Calu3 (cell line): ENCODE results near the gene ZNF202. TPM values are rescaled to one million over a fixed set of nuclear protein-coding genes. Genes with fewer than 3 reads are reported as not detected.

ENCODE experiments used
- BruUV-seq: library from RNA; stranded (reverse); fragments of 400-500 nt; replicated peaks from 2 replicates; lab custom pipeline; 2021; lab: Mats Ljungman, UMichigan
- CTCF ChIA-PET: fragments of 300-600 bp; sonication (Branson Sonifier 250); formaldehyde crosslinking; loops from one replicate; lab custom pipeline; 2022; ENCODE audit warnings: antibody characterized with exemption; lab: Charles Lee
- DNase-seq: peaks from one replicate; pipeline ENCODE4 v3.0.0; 2022
- H3K27ac Mint-ChIP-seq: one replicate; pipeline ENCODE4 v1.8.0; 2022; ENCODE audit warnings: mixed read lengths; ENCODE audit not compliant: unreplicated experiment
- H3K27me3 Mint-ChIP-seq: one replicate; pipeline ENCODE4 v1.8.0; 2022; ENCODE audit warnings: mixed read lengths; ENCODE audit not compliant: unreplicated experiment
- H3K36me3 Mint-ChIP-seq: one replicate; pipeline ENCODE4 v1.8.0; 2022; ENCODE audit warnings: mild to moderate bottlenecking, moderate library complexity, mixed read lengths; ENCODE audit not compliant: insufficient read depth, unreplicated experiment
- H3K4me1 Mint-ChIP-seq: one replicate; pipeline ENCODE4 v1.8.0; 2022; ENCODE audit warnings: mild to moderate bottlenecking, low read depth, mixed read lengths; ENCODE audit not compliant: unreplicated experiment
- H3K4me3 Mint-ChIP-seq: one replicate; pipeline ENCODE4 v1.8.0; 2022; ENCODE audit warnings: mild to moderate bottlenecking, low read depth, moderate library complexity, mixed read lengths; ENCODE audit not compliant: unreplicated experiment
- H3K9me3 Mint-ChIP-seq: one replicate; pipeline ENCODE4 v1.8.0; 2022; ENCODE audit warnings: low read depth, mixed read lengths; ENCODE audit not compliant: unreplicated experiment
- CTCF ChIP-seq: fragments of 200-600 bp; IDR thresholded peaks from one replicate; pipeline ENCODE4 v1.8.0; 2022; ENCODE audit warnings: antibody characterized with exemption; ENCODE audit not compliant: unreplicated experiment
- intact Hi-C: fragments of 100-400 bp; cut with micrococcal nuclease; formaldehyde crosslinking; loops from one replicate; pipeline ENCODE4 v1.10.0; 2022; ENCODE audit not compliant: unreplicated experiment
- total RNA-seq: library from RNA; stranded (reverse); gene quantifications from 2 replicates; pipeline ENCODE4 v1.2.3, GENCODE V29; 2022

The ZNF202 gene
- total RNA-seq, 1 experiment from 2014 or later: 10.3 TPM

GRCh38 chr11:123702696-123703095 is 38.8 kb downstream of the ZNF202 start:
- Mint-ChIP-seq H3K27ac (no peak overlapping the region), H3K4me1 (no peaks in the 10 kb centered on the region), H3K9me3 (no peaks in the 10 kb centered on the region), H3K4me3 (no peak overlapping the region), H3K27me3 (peaks cover 38% of the 10 kb centered on the region), H3K36me3 (no peaks in the 10 kb centered on the region)
- intact Hi-C loops: no loop called here
- CTCF ChIA-PET: no interaction called here
- TF ChIP-seq CTCF: no peak
- no TSS peak for BruUV-seq
- DNase-seq: no peak

GRCh38 chr11:123702139-123702538 is 39.3 kb downstream of the ZNF202 start:
- Mint-ChIP-seq H3K9me3 (no peaks in the 10 kb centered on the region), H3K27me3 (peaks cover 38% of the 10 kb centered on the region), H3K36me3 (no peaks in the 10 kb centered on the region), H3K4me1 (no peaks in the 10 kb centered on the region), H3K27ac (no peak overlapping the region), H3K4me3 (no peak overlapping the region)
- TF ChIP-seq CTCF: no peak
- intact Hi-C loops: no loop called here
- no TSS peak for BruUV-seq
- no peak for DNase-seq
- CTCF ChIA-PET: no interaction called here

GRCh38 chr11:123700772-123701171 is 40.7 kb downstream of the ZNF202 start:
- DNase-seq: no peak
- Mint-ChIP-seq H3K9me3 (no peaks in the 10 kb centered on the region), H3K27ac (no peak overlapping the region), H3K36me3 (no peaks in the 10 kb centered on the region), H3K4me1 (no peaks in the 10 kb centered on the region), H3K27me3 (peaks cover 38% of the 10 kb centered on the region), H3K4me3 (no peak overlapping the region)
- BruUV-seq: no TSS peak
- no peak for TF ChIP-seq CTCF
- intact Hi-C loops: no loop called here
- CTCF ChIA-PET: no interaction called here

GRCh38 chr11:123698546-123699127 is 42.8 kb downstream of the ZNF202 start:
- Mint-ChIP-seq H3K27me3 (peaks cover 32% of the 10 kb centered on the region), H3K27ac (no peak overlapping the region), H3K9me3 (no peaks in the 10 kb centered on the region), H3K4me3 (no peak overlapping the region), H3K36me3 (no peaks in the 10 kb centered on the region), H3K4me1 (no peaks in the 10 kb centered on the region)
- intact Hi-C loops: no loop called here
- CTCF ChIA-PET: interaction anchor here (0.5 kb wide), 1 partner anchor 118 kb away, joined by 3 read pairs; no protein-coding TSS in a partner anchor
- no peak for TF ChIP-seq CTCF
- no TSS peak for BruUV-seq
- no peak for DNase-seq
